Parathyroid adenoma (tissue), 2 donors: Measurements from ENCODE around the gene TPSD1.

Experiments used
- H2AFZ ChIP-seq: fragments of 300-600 bp; sonication (generic); one replicate; pipeline ENCODE4 v1.7.0; 2017; ENCODE audit warnings: antibody characterized with exemption, mild to moderate bottlenecking
- H3K27ac ChIP-seq: fragments of 300-600 bp; sonication (generic); one replicate; pipeline ENCODE4 v1.7.0; 2017
- H3K27me3 ChIP-seq: fragments of 300-600 bp; sonication (generic); one replicate; pipeline ENCODE4 v1.7.0; 2017; ENCODE audit warnings: low read length; ENCODE audit not compliant: control insufficient read depth, insufficient read depth
- H3K36me3 ChIP-seq: fragments of 300-600 bp; sonication (generic); one replicate; pipeline ENCODE4 v1.7.0; 2017; ENCODE audit warnings: low read length; ENCODE audit not compliant: control insufficient read depth, insufficient read depth
- H3K4me1 ChIP-seq: fragments of 300-600 bp; sonication (generic); one replicate; pipeline ENCODE4 v1.7.0; 2017; ENCODE audit warnings: control low read depth
- H3K4me2 ChIP-seq: fragments of 300-600 bp; sonication (generic); one replicate; pipeline ENCODE4 v1.7.0; 2017; ENCODE audit warnings: low read length
- H3K4me3 ChIP-seq: fragments of 300-600 bp; sonication (generic); one replicate; pipeline ENCODE4 v1.7.0; 2017; ENCODE audit warnings: low read depth, low read length
- H3K79me2 ChIP-seq: fragments of 300-600 bp; sonication (generic); one replicate; pipeline ENCODE4 v1.7.0; 2017; ENCODE audit warnings: control low read depth
- H3K9ac ChIP-seq: fragments of 300-600 bp; sonication (generic); one replicate; pipeline ENCODE4 v1.7.0; 2017; ENCODE audit warnings: mild to moderate bottlenecking
- H3K9me3 ChIP-seq: fragments of 300-600 bp; sonication (generic); one replicate; pipeline ENCODE4 v1.7.0; 2017; ENCODE audit warnings: low read length; ENCODE audit not compliant: control insufficient read depth
- CTCF ChIP-seq: fragments of 300-600 bp; sonication (generic); IDR thresholded peaks from one replicate; pipeline ENCODE4 v1.7.0; 2017; ENCODE audit warnings: antibody characterized with exemption, mild to moderate bottlenecking
- donor health status: primary hyperparathyroidism.

TPSD1 gene

DNA sequence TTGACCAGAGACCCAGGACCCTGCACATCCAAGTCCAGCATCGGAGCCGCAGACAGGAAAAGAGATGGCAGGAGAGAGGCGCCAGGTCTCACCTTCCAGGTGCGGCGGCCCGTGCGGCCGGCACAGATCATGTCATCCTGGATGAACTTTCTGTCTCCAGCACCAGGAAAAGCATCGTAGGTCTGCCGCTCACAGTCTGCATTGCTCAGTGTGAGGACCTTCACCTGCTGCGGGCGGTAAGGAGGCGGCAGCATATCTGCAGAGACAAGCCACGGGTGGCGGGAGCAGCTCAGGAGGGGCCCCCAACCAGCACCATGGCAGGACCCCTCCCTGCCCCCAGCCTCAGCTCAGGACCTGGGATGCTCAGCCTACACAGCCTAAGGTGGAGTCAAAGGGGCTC lies 17.9 kb downstream of the TPSD1 start:
- Histone ChIP-seq H3K4me1 (peaks cover 5% of the 10 kb centered on the region), H3K9me3 (no peaks in the 10 kb centered on the region), H3K79me2 (no peaks in the 10 kb centered on the region), H2AFZ (no peak overlapping the region), H3K4me2 (no peak overlapping the region), H3K9ac (no peak overlapping the region), H3K4me3 (no peak overlapping the region), H3K36me3 (no peaks in the 10 kb centered on the region), H3K27ac (no peak overlapping the region), H3K27me3 (no peaks in the 10 kb centered on the region)
- no peak for TF ChIP-seq CTCF

GRCh38 chr16:1274767-1275166 lies 18.9 kb downstream of the TPSD1 start:
- H2AFZ ChIP-seq, result no peak overlapping the region
- no peak for TF ChIP-seq CTCF
- no peaks in the 10 kb centered on the region for H3K9me3 ChIP-seq
- H3K36me3 ChIP-seq, result no peaks in the 10 kb centered on the region
- no peak overlapping the region for H3K27ac ChIP-seq
- peaks cover 5% of the 10 kb centered on the region for H3K4me1 ChIP-seq
- no peak overlapping the region for H3K9ac ChIP-seq
- no peaks in the 10 kb centered on the region for H3K79me2 ChIP-seq
- H3K4me2 ChIP-seq, result no peak overlapping the region
- no peak overlapping the region for H3K4me3 ChIP-seq
- no peaks in the 10 kb centered on the region for H3K27me3 ChIP-seq

DNA sequence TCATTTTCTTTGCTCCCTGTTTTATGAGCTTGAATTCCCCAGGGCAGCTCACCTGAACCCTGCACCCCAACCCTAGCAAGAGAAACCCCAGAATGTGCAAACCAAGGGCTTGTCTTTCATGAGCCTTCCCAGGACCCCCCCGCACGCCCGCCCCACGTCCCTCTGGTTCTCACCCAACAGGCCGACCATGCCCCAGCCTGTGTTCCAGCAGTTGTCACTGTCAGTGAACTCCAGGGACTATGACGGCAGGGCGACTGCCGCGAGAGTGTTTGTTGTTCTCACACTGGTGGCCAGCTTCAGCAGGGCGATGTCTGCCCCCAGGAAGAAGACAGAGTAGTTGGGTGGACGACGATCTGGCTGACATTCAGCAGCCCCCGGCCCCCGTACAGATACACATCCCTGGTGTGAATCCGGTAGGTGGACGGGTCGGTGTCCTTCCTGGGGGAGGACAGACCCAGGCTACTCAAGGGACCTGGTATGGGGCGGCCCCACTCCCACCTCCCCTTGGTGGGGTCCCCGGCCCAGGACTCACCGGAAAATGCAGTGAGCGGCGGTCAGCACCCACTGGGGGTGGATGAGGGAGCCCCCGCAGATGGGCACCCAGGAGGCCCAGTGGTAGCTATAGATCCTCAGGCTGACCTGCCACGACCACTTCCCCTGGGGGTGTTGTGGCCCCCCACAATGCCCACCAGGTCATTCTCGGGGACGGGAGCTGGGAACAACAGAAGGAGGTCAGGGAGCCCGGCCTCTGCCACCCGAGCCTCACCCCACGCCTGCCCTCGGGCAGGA lies 20.1 kb downstream of the TPSD1 start:
- H2AFZ ChIP-seq, result no peak overlapping the region
- no peaks in the 10 kb centered on the region for H3K36me3 ChIP-seq
- H3K4me2 ChIP-seq, result no peak overlapping the region
- H3K27me3 ChIP-seq, result no peaks in the 10 kb centered on the region
- H3K4me3 ChIP-seq, result no peak overlapping the region
- no peak for TF ChIP-seq CTCF
- H3K9me3 ChIP-seq, result no peaks in the 10 kb centered on the region
- peaks cover 5% of the 10 kb centered on the region for H3K4me1 ChIP-seq
- no peak overlapping the region for H3K27ac ChIP-seq
- H3K79me2 ChIP-seq, result no peaks in the 10 kb centered on the region
- H3K9ac ChIP-seq, result no peak overlapping the region

- H3K9me3 ChIP-seq, result no peaks in the 10 kb centered on the region
- peaks cover 5% of the 10 kb centered on the region for H3K4me1 ChIP-seq
- H2AFZ ChIP-seq, result no peak overlapping the region
- H3K79me2 ChIP-seq, result no peaks in the 10 kb centered on the region
- no peaks in the 10 kb centered on the region for H3K36me3 ChIP-seq
- no peak overlapping the region for H3K9ac ChIP-seq
- no peak for TF ChIP-seq CTCF
- no peak overlapping the region for H3K4me2 ChIP-seq
- no peak overlapping the region for H3K4me3 ChIP-seq
- H3K27ac ChIP-seq, result no peak overlapping the region
- H3K27me3 ChIP-seq, result no peaks in the 10 kb centered on the region
Measured at GRCh38 chr16:1276580-1276878, 20.7 kb downstream of the TPSD1 start.

DNA sequence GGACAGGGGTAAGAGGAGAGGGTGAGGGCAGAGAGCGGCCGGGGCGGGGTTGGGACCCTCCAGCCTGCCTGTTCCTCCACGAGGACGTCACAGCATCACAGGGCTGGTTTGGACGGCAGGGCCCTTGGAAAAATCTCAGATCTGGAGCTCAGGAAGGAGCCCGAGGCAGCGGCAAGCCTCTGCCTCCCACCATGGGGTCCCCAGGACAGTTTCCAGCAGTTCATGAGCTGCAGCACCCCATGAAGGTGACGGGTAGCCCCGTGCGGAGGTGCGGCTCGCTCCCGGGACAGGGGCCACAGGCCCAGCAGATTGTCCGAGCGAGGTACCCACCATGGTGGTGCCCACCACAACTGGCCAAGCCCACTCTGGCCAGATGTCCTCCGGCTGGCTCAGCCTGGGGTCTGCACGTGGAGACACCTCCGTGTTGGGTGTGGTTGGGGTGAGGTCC lies 21.3 kb downstream of the TPSD1 start:
- Histone ChIP-seq H3K27me3 (no peaks in the 10 kb centered on the region), H3K36me3 (no peaks in the 10 kb centered on the region), H3K27ac (no peak overlapping the region), H3K9me3 (no peaks in the 10 kb centered on the region), H2AFZ (no peak overlapping the region), H3K79me2 (no peaks in the 10 kb centered on the region), H3K9ac (no peak overlapping the region), H3K4me1 (peaks cover under 1% of the 10 kb centered on the region), H3K4me3 (no peak overlapping the region), H3K4me2 (no peak overlapping the region)
- TF ChIP-seq CTCF, result no peak
